ENCODE data around the gene NEK10. TPM values are rescaled to one million over a fixed set of nuclear protein-coding genes. Genes with fewer than 3 reads are reported as not detected.
"Not testable (repeated sequence)": the region's sequence is repeated elsewhere in the genome, so short reads cannot be mapped to it uniquely, and the experiment has no call there.

NEK10 gene
- total RNA-seq, 1 donor from 2014 or later = 0.67 TPM

GRCh38 chr3:27335571-27335970 is 33.6 kb downstream of the NEK10 start:
- Histone ChIP-seq H3K4me3 (ENCODE audit: low read depth, low read length) (no peak overlapping the region), H3K27me3 (ENCODE audit: control insufficient read depth, insufficient read depth, low read length) (no peaks in the 10 kb centered on the region), H3K36me3 (ENCODE audit: control insufficient read depth, insufficient read depth, low read length) (no peaks in the 10 kb centered on the region)
- TF ChIP-seq CTCF (IDR thresholded peaks at IDR 0.05; ENCODE audit: insufficient read depth, low read length, poor library complexity, severe bottlenecking) = no peak
- no peak for DNase-seq (ENCODE audit: low read depth)

GRCh38 chr3:27333843-27334242 is 35.3 kb downstream of the NEK10 start:
- DNase-seq (ENCODE audit: low read depth) = no peak
- no peak for TF ChIP-seq CTCF (IDR thresholded peaks at IDR 0.05; ENCODE audit: insufficient read depth, low read length, poor library complexity, severe bottlenecking)
- no peak overlapping the region for H3K4me3 ChIP-seq (ENCODE audit: low read depth, low read length)

GRCh38 chr3:27328982-27329762 is 40.0 kb downstream of the NEK10 start:
- H3K4me3 ChIP-seq (ENCODE audit: low read depth, low read length); H3K36me3 ChIP-seq (ENCODE audit: control insufficient read depth, insufficient read depth, low read length); DNase-seq (ENCODE audit: low read depth); H3K27me3 ChIP-seq (ENCODE audit: control insufficient read depth, insufficient read depth, low read length): not testable (repeated sequence)

More at GRCh38 chr3:27333843-27334242, 35.3 kb downstream of the NEK10 start:
- H3K36me3 ChIP-seq (ENCODE audit: control insufficient read depth, insufficient read depth, low read length) = no peaks in the 10 kb centered on the region
- no peaks in the 10 kb centered on the region for H3K27me3 ChIP-seq (ENCODE audit: control insufficient read depth, insufficient read depth, low read length)

GRCh38 chr3:27326629-27327545 is 42.3 kb downstream of the NEK10 start:
- no peak for TF ChIP-seq CTCF (IDR thresholded peaks at IDR 0.05; ENCODE audit: insufficient read depth, low read length, poor library complexity, severe bottlenecking)
- no peaks in the 10 kb centered on the region for H3K36me3 ChIP-seq (ENCODE audit: control insufficient read depth, insufficient read depth, low read length)
- H3K4me3 ChIP-seq (ENCODE audit: low read depth, low read length) = no peak overlapping the region
- H3K27me3 ChIP-seq (ENCODE audit: control insufficient read depth, insufficient read depth, low read length) = no peaks in the 10 kb centered on the region
- no peak for DNase-seq (ENCODE audit: low read depth)

GRCh38 chr3:27326202-27326601 is 43.0 kb downstream of the NEK10 start:
- no peak for TF ChIP-seq CTCF (IDR thresholded peaks at IDR 0.05; ENCODE audit: insufficient read depth, low read length, poor library complexity, severe bottlenecking)
- no peak overlapping the region for H3K4me3 ChIP-seq (ENCODE audit: low read depth, low read length)
- no peaks in the 10 kb centered on the region for H3K27me3 ChIP-seq (ENCODE audit: control insufficient read depth, insufficient read depth, low read length)
- no peak for DNase-seq (ENCODE audit: low read depth)
- H3K36me3 ChIP-seq (ENCODE audit: control insufficient read depth, insufficient read depth, low read length) = no peaks in the 10 kb centered on the region

GRCh38 chr3:27325419-27325818 is 43.8 kb downstream of the NEK10 start:
- no peak for TF ChIP-seq CTCF (IDR thresholded peaks at IDR 0.05; ENCODE audit: insufficient read depth, low read length, poor library complexity, severe bottlenecking)
- Histone ChIP-seq H3K36me3 (ENCODE audit: control insufficient read depth, insufficient read depth, low read length) (no peaks in the 10 kb centered on the region), H3K27me3 (ENCODE audit: control insufficient read depth, insufficient read depth, low read length) (no peaks in the 10 kb centered on the region), H3K4me3 (ENCODE audit: low read depth, low read length) (no peak overlapping the region)
- no peak for DNase-seq (ENCODE audit: low read depth)
